GM19372 (cell line): ENCODE results near the gene ZFYVE26.
"Not testable (repeated sequence)": the region's sequence is repeated elsewhere in the genome, so short reads cannot be mapped to it uniquely, and the experiment has no call there.

Experiments used
- ATAC-seq: cut with Tn5 transposase; IDR thresholded peaks from one replicate; pipeline ENCODE4 v1.9.1; 2021; ENCODE audit warnings: mild to moderate bottlenecking, low read depth, moderate library complexity; ENCODE audit not compliant: unreplicated experiment

The ZFYVE26 gene

GRCh38 chr14:67759916-67760315, 56.5 kb downstream of the ZFYVE26 start:
- no peak for ATAC-seq

DNA sequence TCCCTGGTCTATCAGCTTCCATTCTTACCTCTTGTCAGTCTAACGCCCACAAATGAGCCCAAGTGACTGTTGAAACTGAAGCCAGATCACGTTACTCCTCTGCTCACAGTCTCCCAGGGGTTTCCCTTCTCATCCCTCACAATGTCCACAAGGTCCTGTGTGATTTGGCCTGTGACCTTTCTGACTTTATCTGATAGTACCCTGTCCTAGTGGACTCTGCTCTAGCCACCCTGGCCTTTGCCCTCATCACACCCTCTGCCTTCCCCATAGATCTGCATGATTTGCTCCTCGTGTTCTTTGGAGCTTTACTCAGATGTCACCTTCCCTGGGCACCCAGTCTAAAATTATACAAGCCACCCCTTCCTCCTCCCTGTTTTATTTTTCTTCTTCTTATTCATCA, 59.2 kb downstream of the ZFYVE26 start:
- no peak for ATAC-seq

DNA sequence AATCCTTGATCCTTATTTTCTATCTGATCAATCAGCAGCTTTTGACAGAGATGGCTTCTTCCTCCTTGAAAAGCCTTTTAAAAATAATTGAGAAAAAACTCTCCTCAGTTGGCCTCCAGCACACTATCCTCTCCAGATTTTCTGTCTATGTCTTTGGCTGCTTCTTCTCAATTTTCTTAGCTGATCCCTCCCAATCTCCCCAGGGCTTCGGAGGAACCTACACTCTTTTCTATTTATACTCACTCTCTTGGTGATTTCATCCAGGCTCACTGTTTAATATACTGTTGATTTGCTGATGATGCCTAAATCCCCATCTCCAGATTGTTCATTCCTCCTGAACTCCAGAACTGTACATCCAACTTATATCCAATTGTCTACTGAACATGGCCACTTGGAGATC, 59.9 kb downstream of the ZFYVE26 start:
- ATAC-seq: no peak

DNA sequence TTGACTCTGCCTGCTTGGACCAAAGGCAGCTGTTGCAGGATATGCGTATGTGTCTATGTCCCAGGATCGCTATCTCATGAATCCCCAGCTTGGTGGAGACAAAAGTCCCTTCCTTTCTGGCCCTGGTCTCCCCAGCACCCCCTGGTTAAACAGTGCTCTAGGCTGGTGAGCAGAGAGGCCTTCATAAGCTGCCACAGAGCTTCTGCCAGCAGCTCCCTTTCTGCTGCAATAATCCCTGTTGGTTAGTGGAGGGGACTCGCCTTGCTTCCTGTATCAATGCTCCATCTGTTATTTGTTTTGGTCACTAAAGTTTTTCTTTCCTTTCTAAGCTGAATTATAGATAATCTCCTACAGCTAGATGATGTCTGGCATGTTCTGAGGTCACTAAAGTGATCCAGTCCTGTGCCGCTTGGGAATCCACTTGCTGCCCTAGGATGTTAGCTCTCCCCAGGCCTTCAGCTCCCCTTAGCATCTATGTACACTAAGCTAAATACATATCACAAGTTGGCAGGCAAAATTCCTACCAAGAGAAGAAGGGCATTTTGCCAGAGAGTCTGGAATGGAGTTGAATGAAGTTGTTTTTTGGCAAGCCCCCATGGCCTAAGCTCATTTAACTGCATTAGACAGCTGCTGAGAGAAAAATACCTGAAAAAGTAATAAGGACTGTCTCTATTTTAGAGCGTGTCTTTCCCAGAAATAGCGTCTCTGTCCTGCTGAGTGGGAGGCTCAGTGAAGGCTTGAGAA, 66.9 kb downstream of the ZFYVE26 start:
- ATAC-seq: no peak

GRCh38 chr14:67748312-67748711, 68.1 kb downstream of the ZFYVE26 start:
- ATAC-seq: no peak

DNA sequence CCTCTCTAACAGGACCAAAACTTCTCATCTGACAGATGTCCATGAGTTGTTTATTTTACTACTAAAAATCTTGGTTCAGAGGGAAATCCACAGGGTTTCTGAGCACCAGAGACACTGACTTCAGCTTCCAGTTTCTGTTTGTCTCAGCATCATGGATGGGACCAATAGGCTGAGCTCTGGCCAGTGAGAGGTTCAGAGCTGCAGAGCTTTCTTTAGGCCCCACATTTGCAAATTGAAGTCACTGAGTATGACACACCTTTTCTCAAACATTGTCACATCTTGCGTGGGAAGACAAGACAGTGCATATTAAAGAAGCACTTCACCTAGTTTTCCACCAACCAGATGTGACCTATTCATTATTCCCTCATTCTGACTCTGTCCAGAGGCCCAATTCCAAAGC, 69.5 kb downstream of the ZFYVE26 start:
- no peak for ATAC-seq

GRCh38 chr14:67744046-67744445, 72.3 kb downstream of the ZFYVE26 start:
- ATAC-seq: no peak

DNA sequence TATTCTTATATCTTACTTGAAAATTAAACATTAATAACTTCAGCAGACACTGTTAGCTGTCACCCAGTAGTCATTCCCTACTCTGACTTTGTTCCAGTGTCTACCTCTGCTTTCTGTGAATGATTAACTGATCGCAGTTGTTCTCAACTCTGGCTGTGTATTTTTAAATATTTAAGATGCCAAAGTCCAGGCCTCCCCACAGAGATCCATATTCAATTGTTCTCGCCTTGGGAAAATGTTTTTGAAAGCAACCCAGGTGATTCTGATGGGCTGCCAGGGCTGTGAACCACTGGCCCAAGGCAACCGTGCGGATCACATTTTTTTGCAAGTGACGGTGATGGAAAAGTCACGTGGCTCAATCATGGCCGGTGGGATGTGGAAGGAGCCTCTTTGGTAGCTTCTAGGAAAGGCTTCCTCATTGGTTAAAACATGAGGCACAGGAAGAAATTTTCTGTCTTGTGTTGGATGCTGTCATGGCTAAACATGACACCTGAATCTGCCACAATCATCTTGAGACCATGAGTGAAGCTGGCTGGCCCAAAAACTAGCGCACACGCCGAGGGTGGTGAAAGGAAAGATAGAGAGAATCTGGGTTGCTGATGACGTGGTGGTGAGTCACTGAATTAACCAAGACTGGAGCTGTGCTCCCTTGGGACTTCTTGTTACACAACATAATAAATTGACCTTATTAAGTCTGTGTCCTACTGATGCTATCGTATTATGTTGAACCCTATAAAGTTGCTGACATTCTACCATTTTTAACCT, 77.5 kb downstream of the ZFYVE26 start:
- ATAC-seq: no peak

GRCh38 chr14:67736771-67737170, 79.6 kb downstream of the ZFYVE26 start:
- no peak for ATAC-seq

GRCh38 chr14:67735336-67736147, 80.8 kb downstream of the ZFYVE26 start:
- no peak for ATAC-seq

GRCh38 chr14:67734675-67735074, 81.7 kb downstream of the ZFYVE26 start:
- no peak for ATAC-seq

DNA sequence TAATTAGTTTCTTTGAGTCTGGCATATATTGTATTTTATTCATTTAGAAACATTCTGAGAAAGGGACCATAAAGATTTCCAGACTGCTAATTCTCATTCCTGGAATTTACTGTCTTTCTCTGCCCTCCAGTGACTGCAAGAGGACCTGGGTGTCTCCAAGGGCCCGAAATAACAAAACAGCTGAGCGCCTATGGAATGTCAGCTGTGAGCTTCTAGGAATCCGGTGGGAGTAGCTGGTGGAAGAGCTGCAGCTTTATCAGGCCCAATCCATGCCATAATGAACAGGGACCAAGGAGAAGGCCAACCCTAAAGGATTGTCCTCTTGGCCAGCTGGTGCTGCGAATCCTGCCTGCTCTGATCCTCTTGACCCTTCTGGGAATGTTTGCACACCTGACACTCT, 82.8 kb downstream of the ZFYVE26 start:
- no peak for ATAC-seq

DNA sequence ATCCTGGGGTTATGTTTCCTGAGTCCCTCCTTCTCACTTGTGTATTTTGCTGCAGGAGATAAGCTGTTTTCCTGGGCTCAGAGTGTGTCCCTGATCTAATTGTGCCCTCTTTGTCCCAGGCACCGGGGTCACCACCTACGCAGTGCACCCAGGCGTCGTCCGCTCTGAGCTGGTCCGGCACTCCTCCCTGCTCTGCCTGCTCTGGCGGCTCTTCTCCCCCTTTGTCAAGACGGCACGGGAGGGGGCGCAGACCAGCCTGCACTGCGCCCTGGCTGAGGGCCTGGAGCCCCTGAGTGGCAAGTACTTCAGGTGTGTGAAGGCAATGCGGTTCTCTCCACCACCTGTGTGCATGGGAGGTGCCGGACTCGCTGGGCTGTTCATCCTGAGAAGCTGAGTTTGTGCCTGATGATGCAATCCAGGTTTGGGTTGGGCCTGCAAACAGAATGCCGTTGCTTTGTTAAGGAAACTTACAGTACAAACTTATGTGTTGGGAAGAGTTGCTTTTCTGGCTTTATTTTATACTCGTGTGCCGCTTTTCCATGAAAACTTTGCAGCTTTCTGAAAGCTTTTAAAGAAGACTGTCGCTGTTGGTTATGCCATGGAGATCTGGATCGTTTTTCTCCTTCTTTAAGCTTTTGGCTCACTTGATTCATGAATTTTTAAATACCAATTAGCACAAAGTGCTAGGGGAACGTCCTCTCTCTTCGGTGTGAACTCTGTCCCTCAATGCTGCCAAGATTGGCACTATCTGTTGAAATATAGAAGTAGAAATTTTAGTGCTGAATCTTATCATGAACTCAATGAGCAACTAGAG, 87.1 kb downstream of the ZFYVE26 start:
- no peak for ATAC-seq

DNA sequence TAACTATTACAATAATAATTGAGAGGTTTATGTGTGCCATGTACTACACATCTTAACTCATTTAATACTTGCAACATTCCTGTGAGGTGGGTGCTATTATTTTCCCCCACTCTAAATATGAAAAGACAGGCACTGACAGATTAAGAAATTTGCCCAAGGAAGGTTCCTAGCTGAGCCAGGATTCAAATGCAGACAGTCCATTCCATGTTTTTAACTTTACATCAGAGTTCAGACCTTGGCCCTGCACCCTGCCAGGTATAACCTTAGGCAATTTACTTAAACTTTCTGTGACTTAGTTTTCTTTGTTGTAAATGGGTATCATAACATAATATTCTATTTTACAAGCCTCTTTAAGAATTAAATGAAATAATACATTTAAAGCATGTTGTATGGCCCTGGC, 88.1 kb downstream of the ZFYVE26 start:
- no peak for ATAC-seq

- no peak for ATAC-seq
Measured at GRCh38 chr14:67727361-67727760, 89.0 kb downstream of the ZFYVE26 start.

GRCh38 chr14:67725171-67725570, 91.2 kb downstream of the ZFYVE26 start:
- no peak for ATAC-seq

- no peak for ATAC-seq
Measured at GRCh38 chr14:67722293-67722692, 94.1 kb downstream of the ZFYVE26 start.

DNA sequence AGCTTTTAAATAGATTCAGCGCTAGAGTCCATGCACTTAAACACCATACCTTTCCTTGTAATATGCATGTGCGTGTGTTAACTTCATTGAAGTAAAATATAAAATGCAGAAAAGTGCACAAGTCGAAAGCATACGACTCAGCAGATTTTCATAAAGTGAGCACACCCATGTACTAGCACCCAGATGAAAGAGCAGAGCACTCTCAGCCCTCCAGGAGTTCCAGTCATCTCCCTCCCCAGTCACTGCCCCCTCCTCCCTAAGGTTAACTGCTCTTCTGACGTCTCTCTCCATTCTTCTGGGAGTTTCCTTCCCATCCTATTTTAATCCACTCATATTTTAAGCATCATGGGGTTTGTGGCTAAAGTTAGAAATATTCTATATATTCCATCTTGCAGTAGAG, 94.5 kb downstream of the ZFYVE26 start:
- no peak for ATAC-seq

DNA sequence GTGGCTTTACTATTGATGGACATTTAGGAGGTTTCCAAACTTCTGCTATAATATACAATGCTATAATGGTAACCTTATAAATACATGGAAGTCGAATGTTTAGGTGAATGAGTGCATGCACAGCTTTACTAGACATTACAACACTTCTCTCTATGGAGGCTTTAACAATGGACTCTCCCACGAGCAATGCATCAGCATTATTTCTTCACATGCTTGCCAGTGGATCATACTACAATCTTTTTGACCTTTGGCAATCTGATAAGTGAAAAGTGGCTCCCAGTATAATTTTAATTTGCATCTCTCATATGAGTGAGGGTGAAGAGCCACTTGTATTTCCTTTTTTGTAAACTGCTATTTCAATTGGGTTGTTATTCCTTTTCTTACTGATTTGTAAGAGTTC, 96.5 kb downstream of the ZFYVE26 start:
- no peak for ATAC-seq

DNA sequence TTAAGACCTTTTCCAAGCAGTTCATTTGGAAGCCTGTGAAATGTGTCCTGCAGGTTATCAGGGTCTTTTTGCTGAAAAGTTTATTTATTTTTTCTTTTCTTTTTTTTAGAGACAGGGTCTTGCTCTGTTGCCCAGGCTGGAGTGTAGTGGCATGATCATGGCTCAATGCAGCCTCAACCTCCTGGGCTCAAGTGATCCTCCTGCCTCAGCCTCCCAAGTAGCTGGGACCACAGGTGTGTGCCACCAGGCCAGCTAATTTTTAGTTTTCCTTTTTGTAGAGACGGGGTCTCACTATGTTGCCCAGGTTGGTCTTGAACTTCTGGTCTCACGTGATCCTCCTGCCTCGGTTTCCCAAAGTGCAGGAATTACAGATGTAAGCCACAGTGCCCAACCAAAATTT, 97.0 kb downstream of the ZFYVE26 start:
- ATAC-seq: not testable (repeated sequence)
